AML-193 (cell line): Measurements from ENCODE around the gene ASB8.
"Not testable (repeated sequence)": the region's sequence is repeated elsewhere in the genome, so short reads cannot be mapped to it uniquely, and the experiment has no call there.

ENCODE experiments used
- DNase-seq, 2 experiments: peaks; one replicate each; lab custom pipeline; 2025; lab: John Stamatoyannopoulos, UW

Gene ASB8

DNA sequence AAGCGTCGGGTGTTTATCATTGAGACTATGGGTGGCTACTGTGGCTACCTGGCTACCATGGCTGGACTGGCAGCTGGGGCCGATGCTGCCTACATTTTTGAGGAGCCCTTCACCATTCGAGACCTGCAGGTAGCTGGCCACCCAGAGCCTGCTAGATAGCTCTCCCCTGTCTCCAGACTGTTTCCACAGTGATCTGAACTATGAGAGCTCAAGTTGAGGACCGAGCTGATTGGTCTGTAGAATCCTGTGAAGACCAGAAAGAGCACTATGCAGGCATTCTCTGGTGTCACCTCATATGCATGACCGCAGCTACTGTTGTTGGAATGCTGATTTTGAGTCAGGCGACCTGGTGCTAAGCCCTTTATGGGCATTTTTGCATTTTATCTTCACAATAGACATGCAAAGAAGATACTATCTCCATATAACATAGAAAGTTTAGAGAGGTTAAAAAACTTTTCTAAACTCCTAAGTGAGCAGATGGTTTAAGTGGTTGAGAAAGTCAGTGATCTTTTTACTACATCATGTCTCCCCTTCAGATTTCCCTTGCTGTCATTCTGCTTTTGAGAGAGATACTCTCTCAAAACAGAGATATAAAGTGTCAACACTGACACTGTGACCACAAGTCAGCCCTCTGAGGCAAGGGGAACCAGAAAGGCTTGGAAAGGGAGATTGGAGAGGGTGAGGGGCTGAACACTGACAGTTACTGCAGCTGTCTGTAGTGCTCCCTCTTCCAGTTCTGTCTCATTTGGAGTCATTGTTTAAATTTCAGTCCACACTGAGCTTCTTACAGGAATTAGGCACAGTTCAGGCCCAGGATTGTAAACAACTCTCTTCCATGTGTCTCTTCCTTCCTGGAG is 14.3 kb downstream of the ASB8 start:
- DNase-seq: no peak

- no peak for DNase-seq
Measured at GRCh38 chr12:48135027-48135426, 22.3 kb downstream of the ASB8 start.

- DNase-seq: peak in 1 of 2 experiments; percentile 12
Measured at GRCh38 chr12:48132826-48133225, 24.5 kb downstream of the ASB8 start.

GRCh38 chr12:48131517-48131916 is 25.8 kb downstream of the ASB8 start:
- DNase-seq: no peak

DNA sequence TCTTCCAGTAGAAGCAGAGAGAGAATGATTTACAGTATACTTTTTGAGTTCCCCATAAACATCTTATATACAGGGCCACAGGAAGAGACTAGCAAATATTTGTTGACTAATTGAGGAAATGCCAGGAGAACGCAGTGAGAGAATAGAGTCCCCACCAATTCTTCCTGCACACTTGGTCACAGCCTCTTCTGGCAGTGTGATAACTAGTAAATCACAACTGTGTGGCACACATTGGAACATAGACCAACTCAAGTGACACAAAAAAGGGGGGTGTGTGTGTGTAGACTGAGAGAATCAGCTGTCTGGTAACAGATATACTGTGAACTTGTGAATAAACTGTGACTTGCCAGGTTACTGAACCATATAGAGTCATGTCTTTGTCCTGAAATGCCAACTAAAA is 27.9 kb downstream of the ASB8 start:
- no peak for DNase-seq

- DNase-seq: no peak
Measured at GRCh38 chr12:48128800-48129199, 28.5 kb downstream of the ASB8 start.

DNA sequence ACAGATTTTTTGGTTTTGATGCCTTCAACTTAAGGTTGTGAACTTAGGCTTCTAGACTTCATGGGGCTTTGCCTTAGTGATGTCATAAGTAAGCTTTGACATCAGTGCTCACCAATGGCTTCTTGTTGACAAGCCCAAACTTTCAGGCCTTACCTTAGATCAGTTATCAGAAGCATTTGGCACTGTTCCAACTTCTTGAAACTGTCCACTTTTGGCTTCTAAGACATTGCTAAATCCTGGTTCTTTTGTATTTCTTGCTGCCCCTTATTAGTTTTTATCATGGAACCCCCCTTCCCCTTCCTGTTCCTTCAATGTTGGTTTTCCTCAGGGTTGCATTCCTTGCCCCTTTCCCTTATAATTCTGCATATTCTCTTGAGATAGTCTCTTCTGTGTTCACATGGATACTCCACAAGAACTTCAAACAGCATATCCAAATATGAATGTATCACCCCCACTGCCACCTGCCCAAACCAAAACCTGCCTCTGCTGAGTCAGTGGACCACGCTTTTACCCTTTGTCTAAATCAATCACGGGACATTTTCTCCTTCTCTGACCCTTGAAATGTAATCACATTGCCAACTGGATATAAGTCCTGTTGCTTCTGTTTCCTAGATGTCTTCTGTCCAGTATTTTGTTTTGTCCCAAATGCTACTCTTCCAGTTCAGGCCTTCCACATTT is 30.2 kb downstream of the ASB8 start:
- no peak for DNase-seq

GRCh38 chr12:48125985-48126384 is 31.3 kb downstream of the ASB8 start:
- no peak for DNase-seq

GRCh38 chr12:48125542-48125941 is 31.8 kb downstream of the ASB8 start:
- not testable (repeated sequence) for DNase-seq

- DNase-seq: no peak
Measured at GRCh38 chr12:48123169-48123568, 34.1 kb downstream of the ASB8 start.

DNA sequence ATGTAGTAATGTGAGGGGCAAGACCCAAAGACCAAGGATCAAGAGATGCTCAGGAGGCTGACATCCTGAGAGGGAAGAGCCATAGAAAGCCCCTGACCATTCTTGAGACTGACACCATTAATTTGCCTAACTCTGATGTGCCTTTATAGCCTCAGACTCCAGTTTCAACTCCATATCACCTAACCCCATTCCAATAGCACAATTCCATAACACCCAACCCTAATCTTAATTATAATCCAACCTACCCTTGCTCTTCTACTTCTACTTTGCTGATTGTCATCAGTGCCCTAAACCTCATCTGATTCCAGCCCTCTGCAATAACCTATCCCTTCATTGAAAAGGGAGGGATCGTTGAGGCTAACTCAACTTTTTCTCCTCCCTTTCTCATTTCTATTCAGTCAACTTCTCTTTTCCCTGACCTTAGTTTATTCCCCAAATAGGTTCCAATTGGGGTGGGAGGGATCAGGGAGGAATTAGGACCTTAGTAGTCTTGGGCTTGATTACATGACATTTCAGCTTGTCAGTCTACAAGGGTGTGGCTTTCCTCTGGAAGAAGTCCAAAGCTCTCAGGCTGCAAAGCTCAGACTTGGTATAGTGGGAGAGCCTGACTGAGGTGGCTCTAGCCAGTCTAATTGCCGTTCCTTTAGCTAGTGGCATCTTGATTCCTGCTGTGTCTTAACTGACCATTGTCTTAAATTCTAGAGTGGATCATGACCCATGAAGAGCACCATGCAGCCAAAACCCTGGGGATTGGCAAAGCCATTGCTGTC is 35.1 kb downstream of the ASB8 start:
- no peak for DNase-seq

GRCh38 chr12:48121522-48121921 is 35.8 kb downstream of the ASB8 start:
- no peak for DNase-seq

GRCh38 chr12:48119834-48120195 is 37.5 kb downstream of the ASB8 start:
- DNase-seq: no peak

- peak; percentile 38 to 40 for DNase-seq
Measured at GRCh38 chr12:48119078-48119833, 38.1 kb downstream of the ASB8 start, which contains the start of gene PFKM. TSS of gene PFKM (plus strand) at chr12:48119364. CDS start at chr12:48122775, 3,411 bp downstream.

- DNase-seq: no peak
Measured at GRCh38 chr12:48118284-48118871, 38.9 kb downstream of the ASB8 start.

- DNase-seq: no peak
Measured at GRCh38 chr12:48115957-48116356, 41.4 kb downstream of the ASB8 start.

DNA sequence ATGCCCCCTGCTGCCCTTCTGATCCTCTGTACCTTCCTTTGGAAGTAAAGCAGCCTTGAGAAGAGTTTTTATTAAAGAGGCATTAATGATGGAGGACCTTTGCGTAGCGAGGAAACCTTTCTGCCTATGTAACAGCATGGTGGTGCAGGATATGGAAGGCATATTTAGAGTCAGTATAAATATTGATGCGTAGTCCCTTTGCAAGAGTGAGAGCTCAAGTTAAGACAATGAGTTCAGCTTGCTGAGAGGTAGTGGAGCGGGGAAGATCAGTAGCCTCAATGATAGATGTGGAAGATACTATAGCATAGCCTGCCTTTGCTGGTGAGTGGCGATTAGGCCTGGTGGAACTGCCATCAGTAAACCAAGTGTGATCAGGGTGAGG is 46.0 kb downstream of the ASB8 start:
- DNase-seq: not testable (repeated sequence)

GRCh38 chr12:48110691-48111311 is 46.5 kb downstream of the ASB8 start:
- DNase-seq: no peak

GRCh38 chr12:48109424-48109823 is 47.9 kb downstream of the ASB8 start:
- DNase-seq: no peak

- DNase-seq: no peak
Measured at GRCh38 chr12:48106681-48107613, 50.4 kb downstream of the ASB8 start.
